Activated naive CD4-positive, alpha-beta T cell treated with anti-CD3 and anti-CD28 coated beads, Interleukin-2, amount 10 ng/mL, durations not matched to agents 7 days and 5 days (primary cell): ENCODE results near the gene STK11IP.

ENCODE experiments used
- CTCF ChIA-PET: fragments of 350-600 bp; sonication (Branson Sonifier 250); formaldehyde crosslinking; loops from one replicate; lab custom pipeline; 2021; ENCODE audit warnings: antibody characterized with exemption; lab: Charles Lee
- DNase-seq: peaks from one replicate; pipeline ENCODE4 v3.0.0-alpha.2; 2020
- H3K27ac Mint-ChIP-seq: one replicate; pipeline ENCODE4 v1.8.0; 2021; ENCODE audit warnings: mild to moderate bottlenecking, moderate library complexity, mixed read lengths
- H3K27me3 Mint-ChIP-seq: one replicate; pipeline ENCODE4 v1.8.0; 2021; ENCODE audit warnings: mild to moderate bottlenecking, mixed read lengths
- H3K36me3 Mint-ChIP-seq: one replicate; pipeline ENCODE4 v1.8.0; 2021; ENCODE audit warnings: mixed read lengths
- H3K4me1 Mint-ChIP-seq: one replicate; pipeline ENCODE4 v1.8.0; 2021; ENCODE audit warnings: mixed read lengths
- H3K4me3 Mint-ChIP-seq: one replicate; pipeline ENCODE4 v1.8.0; 2021; ENCODE audit warnings: mild to moderate bottlenecking, moderate library complexity, mixed read lengths
- H3K9me3 Mint-ChIP-seq: one replicate; pipeline ENCODE4 v1.8.0; 2021; ENCODE audit warnings: mixed read lengths

STK11IP gene

DNA sequence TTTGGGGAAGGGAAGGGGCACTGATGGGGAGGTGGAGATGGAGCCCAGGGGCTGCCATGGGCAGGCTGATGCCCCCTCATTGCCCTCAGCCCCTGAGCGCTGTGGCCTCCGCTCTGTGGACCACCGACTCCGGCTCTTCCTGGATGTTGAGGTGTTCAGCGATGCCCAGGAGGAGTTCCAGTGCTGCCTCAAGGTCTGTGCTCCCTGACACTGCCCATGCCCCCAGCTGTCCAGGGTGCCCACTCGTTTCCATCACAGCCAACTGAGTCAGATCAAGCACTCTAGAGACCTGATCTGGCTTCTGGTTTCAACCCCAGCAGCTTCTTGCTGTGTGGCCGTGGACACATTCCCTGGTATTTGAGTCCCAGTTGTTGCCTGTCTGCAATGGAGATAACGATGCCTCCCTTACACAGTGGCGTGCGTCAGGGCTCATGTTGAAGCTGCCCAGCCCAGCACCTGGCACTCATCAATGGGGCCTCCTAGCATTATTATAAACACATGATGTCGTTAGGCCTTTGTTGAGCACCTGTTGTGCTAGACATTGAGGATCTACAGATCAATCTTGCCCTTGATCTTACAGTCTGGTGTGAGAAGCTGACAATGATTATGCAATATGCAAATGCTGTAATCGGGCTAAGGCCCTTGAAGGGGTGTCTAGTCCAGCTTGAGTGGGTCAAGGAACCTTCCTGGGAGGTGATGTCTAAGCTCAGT lies 14.4 kb downstream of the STK11IP start:
- no peak overlapping the region for H3K27ac Mint-ChIP-seq

GRCh38 chr2:219612577-219613286 lies 15.1 kb downstream of the STK11IP start:
- Mint-ChIP-seq H3K4me3 (no peak overlapping the region), H3K27me3 (no peaks in the 10 kb centered on the region), H3K36me3 (peaks cover 19% of the 10 kb centered on the region), H3K27ac (peak overlapping the region; percentile 38), H3K4me1 (peaks cover 13% of the 10 kb centered on the region), H3K9me3 (no peaks in the 10 kb centered on the region)
- DNase-seq, result peak; percentile 48
- CTCF ChIA-PET, result interaction anchor here (1.0 kb wide), 1 partner anchor 52 kb away, joined by 3 read pairs; no protein-coding TSS in a partner anchor

More for the DNA sequence above, 14.4 kb downstream of the STK11IP start:
- H3K36me3 Mint-ChIP-seq, result peaks cover 21% of the 10 kb centered on the region
- no peak overlapping the region for H3K4me3 Mint-ChIP-seq
- H3K27me3 Mint-ChIP-seq, result no peaks in the 10 kb centered on the region
- DNase-seq, result no peak
- peaks cover 13% of the 10 kb centered on the region for H3K4me1 Mint-ChIP-seq
- CTCF ChIA-PET, result no interaction called here
- no peaks in the 10 kb centered on the region for H3K9me3 Mint-ChIP-seq

DNA sequence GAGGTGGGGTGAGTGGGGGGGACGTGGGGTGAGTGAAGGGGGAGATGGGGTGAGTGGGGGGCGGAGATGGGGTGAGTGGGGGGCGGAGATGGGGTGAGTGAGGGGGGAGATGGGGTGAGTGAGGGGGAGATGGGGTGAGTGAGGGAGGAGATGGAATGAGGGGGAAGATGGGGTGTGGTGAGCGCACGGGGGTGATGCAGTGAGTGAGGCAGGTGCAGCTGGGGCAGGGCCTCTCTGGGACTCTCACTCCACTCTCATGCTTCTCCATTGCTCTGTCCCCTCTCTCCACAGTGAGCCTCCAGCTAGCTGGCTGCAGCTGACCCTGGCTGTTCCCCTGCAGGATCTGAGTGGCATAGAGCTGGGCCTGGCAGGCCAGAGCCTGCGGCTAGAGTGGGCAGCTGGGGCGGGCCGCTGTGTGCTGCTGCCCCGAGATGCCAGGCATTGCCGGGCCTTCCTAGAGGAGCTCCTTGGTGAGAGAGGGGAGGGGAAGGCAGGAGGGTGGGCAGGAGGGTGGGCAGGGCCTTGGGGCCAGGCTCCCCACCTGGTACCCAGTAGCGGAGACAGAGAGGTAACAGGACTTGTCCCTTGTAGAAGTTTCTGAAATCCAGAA lies 15.9 kb downstream of the STK11IP start:
- no peak for DNase-seq
- Mint-ChIP-seq H3K4me1 (peaks cover 13% of the 10 kb centered on the region), H3K27ac (no peak overlapping the region), H3K4me3 (no peak overlapping the region), H3K9me3 (no peaks in the 10 kb centered on the region), H3K36me3 (peaks cover 19% of the 10 kb centered on the region), H3K27me3 (no peaks in the 10 kb centered on the region)
- CTCF ChIA-PET, result interaction anchor here (1.0 kb wide), 1 partner anchor 53 kb away, joined by 3 read pairs; no protein-coding TSS in a partner anchor

GRCh38 chr2:219614076-219614860 lies 16.6 kb downstream of the STK11IP start:
- no peak overlapping the region for H3K4me3 Mint-ChIP-seq
- no peak for DNase-seq
- peaks cover 13% of the 10 kb centered on the region for H3K4me1 Mint-ChIP-seq
- no peak overlapping the region for H3K27ac Mint-ChIP-seq
- CTCF ChIA-PET, result no interaction called here
- no peaks in the 10 kb centered on the region for H3K9me3 Mint-ChIP-seq
- H3K36me3 Mint-ChIP-seq, result peaks cover 18% of the 10 kb centered on the region
- peaks cover 4% of the 10 kb centered on the region for H3K27me3 Mint-ChIP-seq

DNA sequence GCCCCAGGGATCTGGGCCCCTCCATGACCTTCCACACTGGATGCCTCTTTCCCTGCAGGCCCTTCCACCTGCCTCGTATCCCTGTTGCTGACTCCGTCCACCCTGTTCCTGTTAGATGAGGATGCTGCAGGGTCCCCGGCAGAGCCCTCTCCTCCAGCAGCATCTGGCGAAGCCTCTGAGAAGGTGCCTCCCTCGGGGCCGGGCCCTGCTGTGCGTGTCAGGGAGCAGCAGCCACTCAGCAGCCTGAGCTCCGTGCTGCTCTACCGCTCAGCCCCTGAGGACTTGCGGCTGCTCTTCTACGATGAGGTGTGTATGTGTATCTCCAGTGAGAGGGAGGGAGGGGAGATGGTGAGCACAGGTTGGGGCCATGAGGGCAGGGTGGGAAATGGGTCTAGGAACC lies 17.4 kb downstream of the STK11IP start:
- H3K4me3 Mint-ChIP-seq, result no peak overlapping the region

GRCh38 chr2:219615894-219616293 lies 18.2 kb downstream of the STK11IP start:
- no peak for DNase-seq
- Mint-ChIP-seq H3K36me3 (peaks cover 18% of the 10 kb centered on the region), H3K27ac (no peak overlapping the region), H3K27me3 (peaks cover 9% of the 10 kb centered on the region), H3K4me1 (peaks cover 13% of the 10 kb centered on the region), H3K4me3 (no peak overlapping the region), H3K9me3 (no peaks in the 10 kb centered on the region)
- CTCF ChIA-PET, result no interaction called here

More for the DNA sequence above, 17.4 kb downstream of the STK11IP start:
- CTCF ChIA-PET, result interaction anchor here (0.6 kb wide), 1 partner anchor 72 kb away, joined by 3 read pairs; no protein-coding TSS in a partner anchor
- Mint-ChIP-seq H3K9me3 (no peaks in the 10 kb centered on the region), H3K36me3 (peaks cover 18% of the 10 kb centered on the region), H3K4me1 (peaks cover 13% of the 10 kb centered on the region), H3K27ac (no peak overlapping the region), H3K27me3 (peaks cover 4% of the 10 kb centered on the region)
- no peak for DNase-seq

DNA sequence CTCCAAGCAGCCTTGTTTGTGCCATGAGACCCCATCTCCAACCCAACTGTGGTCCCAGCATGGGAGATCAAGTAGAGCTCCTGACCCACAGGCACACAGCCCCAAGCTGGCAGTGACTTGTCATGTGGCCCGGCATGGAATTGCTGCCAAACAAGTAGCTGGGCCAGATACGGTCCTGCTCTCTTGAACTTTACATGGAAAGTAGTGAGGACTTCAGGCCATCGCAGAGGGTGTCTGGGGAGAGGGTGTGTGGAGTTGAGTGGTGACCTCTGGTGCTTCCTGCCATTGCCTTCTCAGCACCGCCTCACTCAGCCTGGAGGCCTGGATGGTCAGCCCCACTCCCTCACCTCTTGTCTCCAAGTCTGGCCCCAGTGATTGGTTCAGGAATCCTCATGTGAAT lies 18.9 kb downstream of the STK11IP start:
- peaks cover 13% of the 10 kb centered on the region for H3K4me1 Mint-ChIP-seq
- no peak for DNase-seq
- peaks cover 12% of the 10 kb centered on the region for H3K36me3 Mint-ChIP-seq
- H3K9me3 Mint-ChIP-seq, result no peaks in the 10 kb centered on the region
- CTCF ChIA-PET, result interaction anchor here (0.7 kb wide), 1 partner anchor 14 kb away, joined by 3 read pairs; no protein-coding TSS in a partner anchor
- H3K4me3 Mint-ChIP-seq, result no peak overlapping the region
- peaks cover 16% of the 10 kb centered on the region for H3K27me3 Mint-ChIP-seq
- no peak overlapping the region for H3K27ac Mint-ChIP-seq

GRCh38 chr2:219618733-219619122 lies 21.1 kb downstream of the STK11IP start:
- H3K4me3 Mint-ChIP-seq, result no peak overlapping the region
- no peaks in the 10 kb centered on the region for H3K9me3 Mint-ChIP-seq
- H3K4me1 Mint-ChIP-seq, result peaks cover 3% of the 10 kb centered on the region
- H3K27ac Mint-ChIP-seq, result no peak overlapping the region
- no peak for DNase-seq
- H3K36me3 Mint-ChIP-seq, result peaks cover 8% of the 10 kb centered on the region
- CTCF ChIA-PET, result no interaction called here
- peaks cover 21% of the 10 kb centered on the region for H3K27me3 Mint-ChIP-seq

DNA sequence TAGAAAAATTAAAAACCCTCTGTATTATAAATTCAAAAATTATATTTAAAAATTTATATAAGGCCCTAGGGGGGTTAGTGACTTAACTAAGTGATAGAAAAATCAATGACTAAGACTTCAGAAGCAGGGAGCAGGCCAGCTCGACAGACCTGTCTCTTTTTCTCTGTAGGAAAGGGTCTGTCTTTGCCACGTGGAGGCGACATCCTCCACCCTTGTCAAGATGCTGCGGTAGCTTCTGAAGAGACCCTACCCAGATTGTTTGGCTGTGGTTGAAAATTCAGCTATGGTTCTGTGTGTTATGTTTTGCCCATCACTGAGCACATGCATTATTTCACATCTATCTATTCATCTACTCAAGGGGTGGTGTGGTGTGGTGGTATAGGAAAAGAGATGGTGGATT lies 21.6 kb downstream of the STK11IP start:
- no peaks in the 10 kb centered on the region for H3K9me3 Mint-ChIP-seq
- peaks cover 23% of the 10 kb centered on the region for H3K27me3 Mint-ChIP-seq
- H3K4me1 Mint-ChIP-seq, result peaks cover 2% of the 10 kb centered on the region
- peaks cover 8% of the 10 kb centered on the region for H3K36me3 Mint-ChIP-seq
- H3K27ac Mint-ChIP-seq, result no peak overlapping the region
- no peak for DNase-seq
- no peak overlapping the region for H3K4me3 Mint-ChIP-seq
- CTCF ChIA-PET, result interaction anchor here (1.4 kb wide), 1 partner anchor 10 kb away, joined by 3 read pairs; no protein-coding TSS in a partner anchor

DNA sequence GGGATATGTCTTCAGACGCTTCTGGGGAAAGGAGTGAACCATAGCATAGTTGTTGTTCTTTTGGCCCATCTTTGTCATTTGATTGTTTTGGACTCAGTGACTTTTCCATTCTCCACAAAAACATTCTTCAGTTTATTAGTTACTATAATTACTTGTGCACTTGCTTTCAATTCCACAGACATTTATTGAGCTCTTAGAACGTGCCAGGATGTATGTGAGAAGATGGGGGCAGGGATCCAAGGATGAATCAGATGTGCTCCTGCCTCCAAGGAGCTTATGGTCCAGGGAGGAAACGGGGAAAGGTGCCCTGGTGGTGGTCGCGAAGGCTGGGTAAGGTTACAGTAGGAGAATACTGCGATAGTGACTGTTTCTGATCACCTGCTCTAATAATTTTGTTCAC lies 22.9 kb downstream of the STK11IP start:
- CTCF ChIA-PET, result interaction anchor here (1.4 kb wide), 1 partner anchor 11 kb away, joined by 3 read pairs; no protein-coding TSS in a partner anchor
- H3K36me3 Mint-ChIP-seq, result no peaks in the 10 kb centered on the region
- no peak overlapping the region for H3K27ac Mint-ChIP-seq
- no peak for DNase-seq
- H3K4me3 Mint-ChIP-seq, result no peak overlapping the region
- H3K27me3 Mint-ChIP-seq, result peaks cover 36% of the 10 kb centered on the region
- no peaks in the 10 kb centered on the region for H3K9me3 Mint-ChIP-seq
- no peaks in the 10 kb centered on the region for H3K4me1 Mint-ChIP-seq

GRCh38 chr2:219621935-219622334 lies 24.3 kb downstream of the STK11IP start:
- H3K9me3 Mint-ChIP-seq, result no peaks in the 10 kb centered on the region
- no peak overlapping the region for H3K4me3 Mint-ChIP-seq
- H3K27ac Mint-ChIP-seq, result no peak overlapping the region
- DNase-seq, result no peak
- peaks cover 4% of the 10 kb centered on the region for H3K4me1 Mint-ChIP-seq
- H3K27me3 Mint-ChIP-seq, result peaks cover 50% of the 10 kb centered on the region
- H3K36me3 Mint-ChIP-seq, result no peaks in the 10 kb centered on the region
- CTCF ChIA-PET, result no interaction called here

DNA sequence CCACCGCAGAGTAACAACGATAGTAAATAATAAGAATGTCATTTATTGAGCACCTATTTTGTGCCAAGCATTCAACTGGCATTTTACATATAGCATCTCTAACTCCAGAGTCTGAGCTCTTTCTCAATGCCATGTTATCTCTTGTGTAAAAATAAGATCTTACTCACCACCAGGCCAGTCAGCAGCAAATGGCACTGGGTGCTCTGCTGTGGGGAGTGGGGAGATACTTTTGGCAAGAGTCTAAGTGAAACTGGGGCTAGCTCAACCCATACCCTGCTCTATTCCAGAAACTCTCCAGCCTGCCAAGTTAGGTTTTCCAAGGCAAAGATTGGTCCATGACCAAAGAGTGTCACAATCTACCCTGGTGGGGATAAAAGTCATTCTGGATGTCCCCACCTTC lies 24.8 kb downstream of the STK11IP start:
- H3K4me1 Mint-ChIP-seq, result peaks cover 5% of the 10 kb centered on the region
- CTCF ChIA-PET, result no interaction called here
- DNase-seq, result no peak
- H3K9me3 Mint-ChIP-seq, result no peaks in the 10 kb centered on the region
- peaks cover 54% of the 10 kb centered on the region for H3K27me3 Mint-ChIP-seq
- no peaks in the 10 kb centered on the region for H3K36me3 Mint-ChIP-seq
- H3K27ac Mint-ChIP-seq, result no peak overlapping the region
- no peak overlapping the region for H3K4me3 Mint-ChIP-seq

GRCh38 chr2:219624565-219624964 lies 26.9 kb downstream of the STK11IP start:
- Mint-ChIP-seq H3K4me3 (no peak overlapping the region), H3K36me3 (no peaks in the 10 kb centered on the region), H3K27ac (no peak overlapping the region), H3K4me1 (peaks cover 5% of the 10 kb centered on the region), H3K27me3 (peaks cover 69% of the 10 kb centered on the region), H3K9me3 (no peaks in the 10 kb centered on the region)
- CTCF ChIA-PET, result no interaction called here
- no peak for DNase-seq

- Mint-ChIP-seq H3K27ac (no peak overlapping the region), H3K4me3 (no peak overlapping the region), H3K9me3 (no peaks in the 10 kb centered on the region), H3K27me3 (peaks cover 75% of the 10 kb centered on the region), H3K36me3 (no peaks in the 10 kb centered on the region), H3K4me1 (peaks cover 5% of the 10 kb centered on the region)
- DNase-seq, result no peak
- CTCF ChIA-PET, result no interaction called here
These were observed 27.5 kb downstream of the STK11IP start for GRCh38 chr2:219625179-219625578.
